ENCODE results near the gene NR5A1. TPM values are rescaled to one million over a fixed set of nuclear protein-coding genes. Genes with fewer than 3 reads are reported as not detected.

The NR5A1 gene
- total RNA-seq, 6 experiments from 2014 or later: not detected

DNA sequence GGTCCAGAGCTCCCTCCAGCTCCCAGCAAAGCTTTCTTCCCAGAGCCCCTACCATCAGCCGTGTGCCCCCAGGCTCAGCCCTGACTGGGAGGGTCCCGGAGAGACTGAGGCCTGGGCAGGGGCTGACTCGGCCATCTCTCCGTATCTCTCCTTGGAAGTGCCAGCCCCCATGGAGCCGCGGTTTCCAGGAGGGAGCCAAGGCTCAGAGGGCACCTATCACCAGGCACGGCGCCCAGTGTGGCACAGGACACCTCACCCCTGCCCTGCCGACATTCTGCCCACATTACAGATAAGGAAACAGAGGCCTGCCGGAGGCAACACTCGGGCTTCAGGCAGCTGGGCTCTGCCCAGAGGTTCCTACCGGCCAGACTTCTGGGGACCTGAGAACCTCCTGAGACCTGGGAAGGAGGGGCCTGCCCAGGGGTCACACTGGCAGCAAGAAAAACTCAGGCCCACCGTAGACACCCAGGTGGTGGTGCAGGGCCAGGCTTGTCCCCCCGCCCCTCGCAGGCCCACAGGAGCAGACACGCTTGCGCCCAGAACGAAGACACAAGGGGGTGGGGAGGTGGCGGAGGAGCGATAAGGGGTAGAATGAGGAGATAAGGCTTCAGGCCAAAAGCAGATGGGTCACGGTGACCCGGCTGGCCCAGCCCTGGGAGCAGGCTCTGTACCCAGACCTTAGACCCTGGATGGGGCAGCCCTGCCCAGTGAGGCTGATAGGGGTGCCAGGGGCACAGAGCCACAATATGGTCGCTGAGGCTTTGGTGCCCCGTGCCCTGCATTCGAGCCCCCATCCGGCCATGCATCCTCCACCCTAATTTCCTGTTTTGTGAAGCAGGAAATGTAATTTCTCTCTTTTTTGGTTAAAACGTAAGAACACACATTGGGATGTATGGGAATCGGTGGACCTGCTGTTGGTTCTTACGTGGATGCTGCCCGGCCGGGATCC, 11.8 kb downstream of the NR5A1 start:
- Mint-ChIP-seq H3K36me3 (ENCODE audit: low read depth) (no peaks in the 10 kb centered on the region), H3K27me3 (ENCODE audit: insufficient read depth) (peaks cover 58% of the 10 kb centered on the region), H3K27ac (no peak overlapping the region), H3K4me1 (ENCODE audit: low read depth) (no peaks in the 10 kb centered on the region), H3K9me3 (no peaks in the 10 kb centered on the region), H3K4me3 (no peak overlapping the region)
- DNase-seq: no peak
- TF ChIP-seq, protein P1, sequence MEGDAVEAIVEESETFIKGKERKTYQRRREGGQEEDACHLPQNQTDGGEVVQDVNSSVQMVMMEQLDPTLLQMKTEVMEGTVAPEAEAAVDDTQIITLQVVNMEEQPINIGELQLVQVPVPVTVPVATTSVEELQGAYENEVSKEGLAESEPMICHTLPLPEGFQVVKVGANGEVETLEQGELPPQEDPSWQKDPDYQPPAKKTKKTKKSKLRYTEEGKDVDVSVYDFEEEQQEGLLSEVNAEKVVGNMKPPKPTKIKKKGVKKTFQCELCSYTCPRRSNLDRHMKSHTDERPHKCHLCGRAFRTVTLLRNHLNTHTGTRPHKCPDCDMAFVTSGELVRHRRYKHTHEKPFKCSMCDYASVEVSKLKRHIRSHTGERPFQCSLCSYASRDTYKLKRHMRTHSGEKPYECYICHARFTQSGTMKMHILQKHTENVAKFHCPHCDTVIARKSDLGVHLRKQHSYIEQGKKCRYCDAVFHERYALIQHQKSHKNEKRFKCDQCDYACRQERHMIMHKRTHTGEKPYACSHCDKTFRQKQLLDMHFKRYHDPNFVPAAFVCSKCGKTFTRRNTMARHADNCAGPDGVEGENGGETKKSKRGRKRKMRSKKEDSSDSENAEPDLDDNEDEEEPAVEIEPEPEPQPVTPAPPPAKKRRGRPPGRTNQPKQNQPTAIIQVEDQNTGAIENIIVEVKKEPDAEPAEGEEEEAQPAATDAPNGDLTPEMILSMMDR (IDR thresholded peaks at IDR 0.05): no peak

DNA sequence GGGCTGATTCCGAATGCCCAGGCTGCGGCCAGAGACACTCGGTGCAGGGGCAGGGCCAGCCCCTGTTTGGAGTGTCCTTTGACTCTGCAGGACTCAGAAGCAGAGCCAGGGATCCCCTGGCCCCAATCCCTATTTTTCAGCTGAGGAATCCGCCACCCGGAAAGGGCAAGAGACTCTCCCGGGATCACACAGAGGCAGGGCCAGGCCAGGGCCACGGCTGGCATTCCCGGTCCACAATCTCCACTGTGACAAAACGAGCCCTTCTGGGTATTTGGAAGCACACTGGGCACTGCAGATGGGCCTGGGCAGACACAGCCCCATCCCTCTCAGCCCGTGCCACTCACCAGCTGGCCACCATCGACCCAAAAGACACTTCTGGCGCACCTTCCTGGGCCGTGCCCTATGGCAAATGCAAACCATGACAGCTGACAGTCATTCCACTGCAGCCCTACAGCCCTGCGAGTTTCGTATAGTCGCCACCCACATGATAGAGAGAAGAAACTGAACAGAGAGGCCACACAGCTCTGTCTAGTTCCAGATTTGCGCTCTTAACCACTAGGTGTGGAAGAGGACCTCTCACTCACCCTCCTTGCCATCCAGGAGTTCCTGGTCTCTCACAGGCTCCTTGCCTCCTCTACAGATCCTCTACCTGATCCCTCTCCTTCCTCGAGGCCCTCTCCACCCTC, 13.3 kb downstream of the NR5A1 start:
- Mint-ChIP-seq H3K4me1 (ENCODE audit: low read depth) (no peaks in the 10 kb centered on the region), H3K27me3 (ENCODE audit: insufficient read depth) (peaks cover 53% of the 10 kb centered on the region), H3K36me3 (ENCODE audit: low read depth) (no peaks in the 10 kb centered on the region), H3K9me3 (no peaks in the 10 kb centered on the region), H3K4me3 (no peak overlapping the region), H3K27ac (no peak overlapping the region)
- no peak for DNase-seq
- TF ChIP-seq, protein P1 (IDR thresholded peaks at IDR 0.05): no peak

DNA sequence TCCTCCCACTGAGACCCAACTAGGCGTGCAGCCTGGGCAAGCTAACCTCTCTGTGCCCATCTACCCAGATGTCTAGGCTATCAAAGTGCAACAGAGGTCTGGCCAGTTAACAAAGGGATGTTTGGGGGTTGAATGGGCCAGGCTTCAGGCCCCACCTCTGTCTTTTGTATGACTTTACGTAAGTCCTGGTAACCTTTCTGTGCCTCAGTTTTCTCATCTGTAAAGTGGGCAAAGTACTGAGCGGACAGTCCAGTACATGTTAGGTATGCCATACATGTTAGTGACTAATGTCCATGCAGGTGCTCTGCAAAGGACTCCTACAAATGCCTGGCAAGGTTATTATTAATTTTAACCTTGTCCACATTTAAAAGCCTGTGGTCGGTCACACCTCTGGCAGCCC, 14.0 kb downstream of the NR5A1 start:
- TF ChIP-seq, protein P1 (IDR thresholded peaks at IDR 0.05): no peak
- Mint-ChIP-seq H3K36me3 (ENCODE audit: low read depth) (no peaks in the 10 kb centered on the region), H3K27me3 (ENCODE audit: insufficient read depth) (peaks cover 52% of the 10 kb centered on the region), H3K27ac (no peak overlapping the region), H3K9me3 (no peaks in the 10 kb centered on the region), H3K4me1 (ENCODE audit: low read depth) (no peaks in the 10 kb centered on the region), H3K4me3 (no peak overlapping the region)
- no peak for DNase-seq

DNA sequence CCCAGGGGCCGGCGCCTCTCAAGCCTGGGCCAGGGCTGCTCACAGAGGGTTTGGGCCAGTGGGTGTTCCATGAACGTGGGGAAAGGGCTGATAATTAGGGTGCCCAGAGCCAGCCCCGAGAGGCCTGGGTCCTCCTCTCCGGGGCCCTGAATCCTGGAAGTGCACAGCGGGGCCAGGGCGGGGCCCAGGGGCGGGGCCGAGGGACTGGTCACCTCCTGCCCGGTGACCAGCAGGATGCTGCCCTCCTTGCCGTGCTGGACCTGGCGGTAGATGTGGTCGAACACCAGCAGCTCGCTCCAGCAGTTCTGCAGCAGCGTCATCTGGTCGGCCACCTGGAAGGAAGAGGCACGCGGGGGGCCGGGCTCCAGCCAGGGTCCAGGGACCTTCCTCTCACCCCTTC, 14.4 kb downstream of the NR5A1 start:
- Mint-ChIP-seq H3K9me3 (no peaks in the 10 kb centered on the region), H3K4me3 (no peak overlapping the region), H3K4me1 (ENCODE audit: low read depth) (no peaks in the 10 kb centered on the region), H3K27ac (no peak overlapping the region), H3K27me3 (ENCODE audit: insufficient read depth) (peaks cover 51% of the 10 kb centered on the region), H3K36me3 (ENCODE audit: low read depth) (no peaks in the 10 kb centered on the region)
- TF ChIP-seq, protein P1 (IDR thresholded peaks at IDR 0.05): no peak
- DNase-seq: no peak

DNA sequence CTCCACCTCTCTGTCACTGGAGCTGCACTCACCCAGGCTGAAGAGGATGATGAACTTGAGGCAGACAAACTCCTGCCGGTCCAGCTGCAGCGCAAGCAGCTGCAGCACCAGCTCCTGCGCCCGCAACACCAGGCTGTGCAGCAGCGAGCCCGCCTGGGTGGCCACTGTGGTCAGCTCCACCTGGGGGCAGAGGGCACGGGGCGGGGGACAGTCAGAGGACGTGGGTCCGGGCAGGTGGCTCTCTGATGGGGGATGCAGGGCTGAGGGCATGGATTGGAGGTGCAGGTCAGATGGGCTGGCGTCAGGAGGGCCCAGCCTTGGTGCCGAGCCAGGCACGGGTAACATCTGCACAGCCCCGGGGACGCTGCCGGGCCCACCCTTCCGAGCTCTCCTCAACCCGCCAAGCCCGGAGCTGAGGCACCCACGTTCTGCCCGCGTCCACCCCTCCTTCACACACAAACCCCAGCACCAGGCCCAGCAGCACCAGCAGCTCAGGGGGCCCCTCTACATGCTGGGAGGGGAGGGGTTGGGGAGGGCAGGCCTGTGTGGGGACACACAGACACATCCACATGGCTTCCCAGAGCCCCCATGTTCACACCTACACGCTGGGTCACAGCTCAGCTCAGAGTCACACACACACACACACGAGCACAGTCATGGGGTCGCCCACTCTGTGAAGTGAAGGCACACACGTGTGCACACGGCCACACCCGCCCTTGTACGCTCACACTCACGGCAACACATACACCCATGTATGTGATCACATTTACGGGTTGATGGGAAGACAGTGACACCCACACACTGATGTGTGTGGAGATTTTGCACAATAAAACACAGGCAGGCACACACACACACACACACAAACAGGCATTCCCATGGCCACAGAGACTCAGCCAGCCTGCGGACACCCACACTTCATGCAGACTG, 15.9 kb downstream of the NR5A1 start:
- Mint-ChIP-seq H3K9me3 (no peaks in the 10 kb centered on the region), H3K27me3 (ENCODE audit: insufficient read depth) (peaks cover 52% of the 10 kb centered on the region), H3K36me3 (ENCODE audit: low read depth) (no peaks in the 10 kb centered on the region), H3K27ac (no peak overlapping the region), H3K4me1 (ENCODE audit: low read depth) (no peaks in the 10 kb centered on the region), H3K4me3 (no peak overlapping the region)
- DNase-seq: no peak
- TF ChIP-seq, protein P1 (IDR thresholded peaks at IDR 0.05): no peak

Measured in HFFc6 (cell line).